Trophoblast cell (in vitro differentiated cells and primary cell): ENCODE measurements around the gene MUC4.

Experiments used
- DNase-seq, 2 donors: peaks; one replicate each; pipeline ENCODE4 v3.0.0-alpha.2; 2016
- H2AFZ ChIP-seq: 2 replicates; pipeline ENCODE4 v1.6.1; 2013; ENCODE audit warnings: low read length, moderate library complexity, mild to moderate bottlenecking; ENCODE audit not compliant: insufficient read depth, poor library complexity
- H2AK5ac ChIP-seq: 2 replicates; pipeline ENCODE4 v1.6.1; 2013; ENCODE audit warnings: mild to moderate bottlenecking, low read length
- H2BK120ac ChIP-seq: 2 replicates; pipeline ENCODE4 v1.6.1; 2013; ENCODE audit warnings: low read length, mild to moderate bottlenecking, moderate library complexity; ENCODE audit not compliant: insufficient read depth, poor library complexity
- H2BK12ac ChIP-seq: 2 replicates; pipeline ENCODE4 v1.6.1; 2013; ENCODE audit warnings: mild to moderate bottlenecking, low read length, moderate library complexity
- H2BK5ac ChIP-seq: 2 replicates; pipeline ENCODE4 v1.6.1; 2013; ENCODE audit warnings: low read length, low read depth, moderate library complexity, mild to moderate bottlenecking; ENCODE audit not compliant: poor library complexity
- H3K14ac ChIP-seq: 2 replicates; pipeline ENCODE4 v1.6.1; 2013; ENCODE audit warnings: mild to moderate bottlenecking, low read length
- H3K18ac ChIP-seq: 2 replicates; pipeline ENCODE4 v1.6.1; 2013; ENCODE audit warnings: mild to moderate bottlenecking, low read length
- H3K23ac ChIP-seq: 2 replicates; pipeline ENCODE4 v1.6.1; 2013; ENCODE audit warnings: low read length
- H3K27ac ChIP-seq: 2 replicates; pipeline ENCODE4 v1.5.1; 2013; ENCODE audit warnings: low read depth, mild to moderate bottlenecking, inconsistent platforms, low read length, moderate library complexity
- H3K27me3 ChIP-seq: 2 replicates; pipeline ENCODE4 v1.6.1; 2013; ENCODE audit warnings: inconsistent platforms, mild to moderate bottlenecking, low read length, moderate library complexity; ENCODE audit not compliant: insufficient read depth
- H3K36me3 ChIP-seq, 2 experiments: 1 replicate in 1 of 2; 2 replicates in 1 of 2; pipeline ENCODE4 v1.6.1; 2013; ENCODE audit warnings: low read length in 2 of 2, mild to moderate bottlenecking in 2 of 2, moderate library complexity in 1 of 2; ENCODE audit not compliant: insufficient read depth in 2 of 2, control insufficient read depth in 1 of 2
- H3K4ac ChIP-seq: 2 replicates; pipeline ENCODE4 v1.6.1; 2013; ENCODE audit warnings: low read depth, mild to moderate bottlenecking, low read length, moderate library complexity
- H3K4me1 ChIP-seq, 2 experiments: 1 replicate in 1 of 2; 2 replicates in 1 of 2; pipeline ENCODE4 v1.6.1; 2013; ENCODE audit warnings: low read length in 2 of 2, mild to moderate bottlenecking in 2 of 2, moderate library complexity in 1 of 2; ENCODE audit not compliant: insufficient read depth in 2 of 2, control insufficient read depth in 1 of 2
- H3K4me2 ChIP-seq: 2 replicates; pipeline ENCODE4 v1.6.1; 2013; ENCODE audit warnings: inconsistent platforms, mild to moderate bottlenecking, low read length, moderate library complexity
- H3K4me3 ChIP-seq: 2 replicates; pipeline ENCODE4 v1.5.1; 2013; ENCODE audit warnings: mild to moderate bottlenecking, low read depth, low read length, inconsistent platforms
- H3K79me1 ChIP-seq: one replicate; pipeline ENCODE4 v1.6.1; 2013; ENCODE audit warnings: low read length
- H3K79me2 ChIP-seq: 2 replicates; pipeline ENCODE4 v1.6.1; 2013; ENCODE audit warnings: low read length, mild to moderate bottlenecking; ENCODE audit not compliant: control insufficient read depth, insufficient read depth, poor library complexity
- H3K9ac ChIP-seq: 2 replicates; pipeline ENCODE4 v1.6.1; 2013; ENCODE audit warnings: mild to moderate bottlenecking, low read length
- H3K9me3 ChIP-seq: 2 replicates; pipeline ENCODE4 v1.6.1; 2013; ENCODE audit warnings: low read depth, mild to moderate bottlenecking, control low read depth, inconsistent platforms, low read length; ENCODE audit not compliant: insufficient read depth
- H4K12ac ChIP-seq: 2 replicates; pipeline ENCODE4 v1.6.1; 2013; ENCODE audit warnings: low read depth, mild to moderate bottlenecking, low read length, moderate library complexity
- H4K8ac ChIP-seq: 2 replicates; pipeline ENCODE4 v1.6.1; 2013; ENCODE audit warnings: low read depth, mild to moderate bottlenecking, low read length, moderate library complexity
- H4K91ac ChIP-seq: one replicate; pipeline ENCODE4 v1.6.1; 2013; ENCODE audit warnings: low read depth, mild to moderate bottlenecking, low read length, moderate library complexity
- WGBS: extraction: QIAGEN DNeasy Blood & Tissue Kit; methylation state at CpG from one replicate; pipeline ENCODE4 v1.1.7; 2013; ENCODE audit warnings: missing lambda C conversion rate; ENCODE audit not compliant: insufficient read length, insufficient coverage; ENCODE audit errors: extremely low coverage; 5-methylcytosine and 5-hydroxymethylcytosine counted together

The MUC4 gene

DNA sequence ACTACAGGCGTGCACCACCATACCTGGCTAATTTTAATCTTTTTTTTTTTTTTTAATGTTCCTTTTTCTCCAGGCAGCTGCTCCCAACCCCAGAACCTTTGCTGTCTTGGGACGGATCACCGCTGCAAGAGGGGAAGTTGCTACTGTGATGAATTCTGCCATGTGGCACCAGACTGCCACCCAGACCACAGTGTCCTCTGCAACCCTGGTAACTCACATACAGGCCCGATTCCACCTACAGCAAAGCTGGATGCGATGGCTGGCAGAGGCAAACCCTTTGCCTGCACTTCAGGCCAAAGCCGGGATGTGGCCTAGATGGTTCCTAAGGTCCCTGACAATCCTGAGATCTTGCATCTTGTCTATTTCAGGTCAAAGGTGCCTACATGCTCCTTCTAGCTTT, 103.7 kb downstream of the MUC4 start:
- peaks cover 3% of the 10 kb centered on the region for H3K9me3 ChIP-seq
- H3K79me1 ChIP-seq, result no peaks in the 10 kb centered on the region
- no peak overlapping the region for H4K91ac ChIP-seq
- H3K4me3 ChIP-seq, result no peak overlapping the region
- H3K36me3 ChIP-seq, result no peaks in the 10 kb centered on the region
- peaks cover 3 to 4% of the 10 kb centered on the region in 2 experiments for H3K4me1 ChIP-seq
- no peak overlapping the region for H3K9ac ChIP-seq
- H3K27ac ChIP-seq, result no peak overlapping the region
- H2BK120ac ChIP-seq, result no peak overlapping the region
- DNase-seq, result no peak
- H3K27me3 ChIP-seq, result no peaks in the 10 kb centered on the region
- H3K79me2 ChIP-seq, result no peaks in the 10 kb centered on the region
- no peak overlapping the region for H2AK5ac ChIP-seq
- H2BK5ac ChIP-seq, result no peak overlapping the region
- no peak overlapping the region for H3K4me2 ChIP-seq
- no peak overlapping the region for H2BK12ac ChIP-seq
- H3K14ac ChIP-seq, result no peak overlapping the region
- no peak overlapping the region for H2AFZ ChIP-seq
- no peak overlapping the region for H4K12ac ChIP-seq
- no peak overlapping the region for H3K4ac ChIP-seq
- H4K8ac ChIP-seq, result no peak overlapping the region
- no CpG with 5 or more reads among the region's 6 CpGs for WGBS
- no peak overlapping the region for H3K18ac ChIP-seq
- H3K23ac ChIP-seq, result no peak overlapping the region

DNA sequence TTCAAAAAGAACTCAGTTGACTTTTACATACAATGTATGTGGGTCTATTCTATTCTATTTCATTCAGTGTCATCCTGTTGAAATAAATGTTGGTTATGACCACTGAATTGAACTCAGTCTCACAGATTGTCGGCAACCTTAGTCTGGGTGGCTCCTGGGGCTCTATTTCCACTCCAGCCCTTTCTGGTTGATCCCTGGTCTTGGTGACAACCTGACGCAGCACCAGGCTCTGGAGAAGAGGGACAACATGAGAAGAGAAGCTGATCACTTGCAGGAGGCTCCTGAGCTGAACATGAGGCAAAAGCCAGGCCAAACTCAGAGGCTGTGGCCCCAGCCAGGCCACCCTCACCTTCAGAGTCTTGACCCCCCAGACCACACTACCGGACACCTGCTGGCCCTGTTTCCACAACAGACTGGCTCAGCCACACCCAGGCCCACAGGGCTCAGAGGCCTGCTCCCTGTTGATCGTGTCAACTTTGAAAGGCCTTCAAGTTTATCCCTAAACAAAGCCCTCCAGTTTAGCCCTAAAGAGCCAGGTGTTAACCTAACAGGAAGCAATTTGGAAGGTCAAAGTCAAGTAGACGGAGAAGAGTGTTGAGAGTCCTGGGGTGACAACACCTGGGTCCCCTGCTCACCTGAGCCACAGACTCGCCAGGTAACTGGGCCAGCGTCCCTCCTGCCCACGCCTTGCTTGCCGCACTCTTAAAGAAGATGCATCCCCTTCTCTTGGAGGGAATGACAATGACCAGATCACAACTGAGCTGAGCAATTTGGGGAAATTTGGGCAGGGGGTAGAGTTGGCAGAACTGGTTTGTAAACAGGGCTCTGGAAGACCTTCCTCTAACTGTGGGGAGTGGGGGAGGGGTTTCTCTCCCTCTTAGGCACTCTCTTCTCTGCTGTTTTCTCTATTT, 106.4 kb downstream of the MUC4 start:
- Histone ChIP-seq H2AK5ac (no peak overlapping the region), H2BK12ac (no peak overlapping the region), H3K36me3 (no peaks in the 10 kb centered on the region), H3K23ac (no peak overlapping the region), H3K9me3 (peaks cover 3% of the 10 kb centered on the region), H3K27ac (no peak overlapping the region), H3K27me3 (no peaks in the 10 kb centered on the region), H3K14ac (no peak overlapping the region), H4K8ac (no peak overlapping the region), H4K12ac (no peak overlapping the region), H3K79me2 (no peaks in the 10 kb centered on the region), H3K4me1 (peaks cover 3 to 4% of the 10 kb centered on the region in 2 experiments), H3K18ac (no peak overlapping the region), H2BK120ac (no peak overlapping the region), H3K79me1 (no peaks in the 10 kb centered on the region), H3K4me2 (no peak overlapping the region), H3K4me3 (no peak overlapping the region), H4K91ac (no peak overlapping the region), H2AFZ (no peak overlapping the region), H3K4ac (no peak overlapping the region), H2BK5ac (no peak overlapping the region), H3K9ac (no peak overlapping the region)
- WGBS, result no CpG with 5 or more reads among the region's 9 CpGs
- no peak for DNase-seq

DNA sequence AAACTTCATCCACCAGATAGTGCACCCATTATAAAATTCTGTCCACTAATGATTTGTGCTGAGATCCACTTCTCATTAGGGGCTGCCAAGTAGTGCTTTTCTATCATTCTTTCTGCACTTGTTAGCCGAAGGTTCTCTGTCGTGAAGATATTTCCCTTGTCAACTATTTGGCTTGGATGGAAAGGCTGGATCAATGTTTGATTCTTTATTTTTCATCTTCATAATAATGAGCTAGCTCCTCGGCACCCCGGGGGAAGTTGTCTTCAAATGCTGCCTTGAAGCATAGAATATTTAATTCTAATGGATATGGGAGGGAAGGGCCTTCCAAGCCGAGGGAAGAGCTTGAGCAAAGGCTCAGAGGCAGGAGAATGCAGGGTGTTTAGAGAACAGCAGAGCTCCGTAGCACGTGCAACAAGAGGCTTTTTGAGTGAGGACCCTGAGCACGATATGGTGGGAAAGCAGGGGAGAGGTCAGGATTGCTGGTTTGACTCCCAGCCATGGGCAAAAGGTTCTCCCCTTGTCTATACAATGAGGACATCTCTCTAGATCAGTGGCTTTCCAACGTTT, 107.2 kb downstream of the MUC4 start:
- H3K27me3 ChIP-seq, result no peaks in the 10 kb centered on the region
- H2BK120ac ChIP-seq, result no peak overlapping the region
- H3K23ac ChIP-seq, result no peak overlapping the region
- no peaks in the 10 kb centered on the region for H3K79me2 ChIP-seq
- no peak for DNase-seq
- no peaks in the 10 kb centered on the region for H3K79me1 ChIP-seq
- H2AFZ ChIP-seq, result no peak overlapping the region
- no peak overlapping the region for H2BK12ac ChIP-seq
- no peak overlapping the region for H3K18ac ChIP-seq
- no peak overlapping the region for H2BK5ac ChIP-seq
- H3K14ac ChIP-seq, result no peak overlapping the region
- no CpG with 5 or more reads among the region's 9 CpGs for WGBS
- no peak overlapping the region for H4K12ac ChIP-seq
- no peak overlapping the region for H3K4me3 ChIP-seq
- H3K4me1 ChIP-seq, result peaks cover 3 to 4% of the 10 kb centered on the region in 2 experiments
- H3K9me3 ChIP-seq, result peaks cover 3% of the 10 kb centered on the region
- H4K91ac ChIP-seq, result no peak overlapping the region
- H3K4ac ChIP-seq, result no peak overlapping the region
- H3K36me3 ChIP-seq, result no peaks in the 10 kb centered on the region
- H3K9ac ChIP-seq, result no peak overlapping the region
- H2AK5ac ChIP-seq, result no peak overlapping the region
- no peak overlapping the region for H3K4me2 ChIP-seq
- H3K27ac ChIP-seq, result no peak overlapping the region
- H4K8ac ChIP-seq, result no peak overlapping the region

DNA sequence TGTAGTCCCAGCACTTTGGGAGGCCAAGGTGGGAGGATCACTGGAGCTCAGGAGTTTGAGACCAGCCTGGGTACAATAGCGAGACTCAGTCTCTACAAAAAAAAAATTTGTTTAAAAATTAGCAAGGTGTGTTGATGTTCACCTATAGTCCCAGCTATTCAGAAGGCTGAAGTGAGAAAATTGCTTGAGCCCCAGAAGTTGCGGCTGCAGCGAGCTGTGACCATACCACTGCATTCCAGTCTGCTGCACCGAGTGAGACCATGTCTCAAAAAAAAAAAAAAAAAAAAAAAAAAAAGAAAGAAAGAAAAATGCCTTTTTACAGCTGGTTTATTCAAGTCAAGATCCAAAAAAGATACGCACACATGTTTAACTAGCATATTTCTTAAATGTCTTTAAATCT, 108.0 kb downstream of the MUC4 start:
- Histone ChIP-seq H3K18ac (no peak overlapping the region), H3K79me2 (no peaks in the 10 kb centered on the region), H3K4me1 (peaks cover 3 to 4% of the 10 kb centered on the region in 2 experiments), H3K4ac (no peak overlapping the region), H3K14ac (no peak overlapping the region), H2BK12ac (no peak overlapping the region), H2AK5ac (no peak overlapping the region), H2BK5ac (no peak overlapping the region), H3K27ac (no peak overlapping the region), H3K36me3 (no peaks in the 10 kb centered on the region), H3K4me3 (no peak overlapping the region), H2AFZ (no peak overlapping the region), H3K79me1 (no peaks in the 10 kb centered on the region), H3K4me2 (no peak overlapping the region), H2BK120ac (no peak overlapping the region), H3K9ac (no peak overlapping the region), H4K91ac (no peak overlapping the region), H3K9me3 (peaks cover 3% of the 10 kb centered on the region), H4K8ac (no peak overlapping the region), H3K23ac (no peak overlapping the region), H3K27me3 (no peaks in the 10 kb centered on the region), H4K12ac (no peak overlapping the region)
- no CpG with 5 or more reads among the region's 5 CpGs for WGBS
- DNase-seq, result no peak
